BE2C (cell line): Measurements from ENCODE around the gene SNTG2.

Experiments used
- DNase-seq: peaks from one replicate; pipeline ENCODE4 v3.0.0-alpha.2; 2020
- H3K27me3 ChIP-seq: fragments of 250-450 bp; sonication (Bioruptor Pico); 2 replicates; pipeline ENCODE4 v1.5.1; 2020; ENCODE audit warnings: mild to moderate bottlenecking
- H3K36me3 ChIP-seq: fragments of 250-450 bp; sonication (Bioruptor Pico); 2 replicates; pipeline ENCODE4 v1.5.1; 2020; ENCODE audit warnings: mild to moderate bottlenecking
- H3K4me1 ChIP-seq: fragments of 250-450 bp; sonication (Bioruptor Pico); 2 replicates; pipeline ENCODE4 v1.5.1; 2020
- H3K4me3 ChIP-seq: 2 replicates; pipeline ENCODE4 v1.5.1; 2011; ENCODE audit warnings: low read depth, low read length
- H3K9me3 ChIP-seq: fragments of 250-450 bp; sonication (Bioruptor Pico); 2 replicates; pipeline ENCODE4 v1.5.1; 2020
- TF ChIP-seq, protein P1 (sequence below): IDR thresholded peaks from 2 replicates; pipeline ENCODE4 v1.5.1; 2012; ENCODE audit warnings: mild to moderate bottlenecking, low read depth, low read length

The SNTG2 gene

DNA sequence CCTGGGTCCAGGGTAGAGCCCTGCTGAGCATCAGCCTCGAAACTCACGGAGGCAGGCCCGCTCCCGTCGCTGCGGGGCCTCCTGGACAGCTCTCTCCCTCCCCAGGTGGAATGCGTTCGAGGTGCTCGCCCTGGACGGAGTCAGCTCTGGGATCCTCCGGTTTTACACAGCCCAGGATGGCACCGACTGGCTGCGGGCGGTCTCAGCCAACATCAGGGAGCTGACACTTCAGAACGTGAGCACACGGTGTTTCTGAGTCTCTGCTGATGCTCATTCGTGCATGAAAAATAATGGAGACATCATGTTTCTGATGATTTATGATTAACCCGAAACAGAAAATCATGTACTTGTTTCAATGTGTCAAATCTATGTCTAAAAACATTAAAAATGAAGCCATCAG is 287.1 kb downstream of the SNTG2 start:
- no peaks in the 10 kb centered on the region for H3K4me1 ChIP-seq
- DNase-seq, result no peak
- H3K9me3 ChIP-seq, result no peaks in the 10 kb centered on the region
- no peaks in the 10 kb centered on the region for H3K36me3 ChIP-seq
- TF ChIP-seq, protein P1, sequence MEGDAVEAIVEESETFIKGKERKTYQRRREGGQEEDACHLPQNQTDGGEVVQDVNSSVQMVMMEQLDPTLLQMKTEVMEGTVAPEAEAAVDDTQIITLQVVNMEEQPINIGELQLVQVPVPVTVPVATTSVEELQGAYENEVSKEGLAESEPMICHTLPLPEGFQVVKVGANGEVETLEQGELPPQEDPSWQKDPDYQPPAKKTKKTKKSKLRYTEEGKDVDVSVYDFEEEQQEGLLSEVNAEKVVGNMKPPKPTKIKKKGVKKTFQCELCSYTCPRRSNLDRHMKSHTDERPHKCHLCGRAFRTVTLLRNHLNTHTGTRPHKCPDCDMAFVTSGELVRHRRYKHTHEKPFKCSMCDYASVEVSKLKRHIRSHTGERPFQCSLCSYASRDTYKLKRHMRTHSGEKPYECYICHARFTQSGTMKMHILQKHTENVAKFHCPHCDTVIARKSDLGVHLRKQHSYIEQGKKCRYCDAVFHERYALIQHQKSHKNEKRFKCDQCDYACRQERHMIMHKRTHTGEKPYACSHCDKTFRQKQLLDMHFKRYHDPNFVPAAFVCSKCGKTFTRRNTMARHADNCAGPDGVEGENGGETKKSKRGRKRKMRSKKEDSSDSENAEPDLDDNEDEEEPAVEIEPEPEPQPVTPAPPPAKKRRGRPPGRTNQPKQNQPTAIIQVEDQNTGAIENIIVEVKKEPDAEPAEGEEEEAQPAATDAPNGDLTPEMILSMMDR, result no peak
- H3K4me3 ChIP-seq, result no peak overlapping the region
- H3K27me3 ChIP-seq, result no peaks in the 10 kb centered on the region

DNA sequence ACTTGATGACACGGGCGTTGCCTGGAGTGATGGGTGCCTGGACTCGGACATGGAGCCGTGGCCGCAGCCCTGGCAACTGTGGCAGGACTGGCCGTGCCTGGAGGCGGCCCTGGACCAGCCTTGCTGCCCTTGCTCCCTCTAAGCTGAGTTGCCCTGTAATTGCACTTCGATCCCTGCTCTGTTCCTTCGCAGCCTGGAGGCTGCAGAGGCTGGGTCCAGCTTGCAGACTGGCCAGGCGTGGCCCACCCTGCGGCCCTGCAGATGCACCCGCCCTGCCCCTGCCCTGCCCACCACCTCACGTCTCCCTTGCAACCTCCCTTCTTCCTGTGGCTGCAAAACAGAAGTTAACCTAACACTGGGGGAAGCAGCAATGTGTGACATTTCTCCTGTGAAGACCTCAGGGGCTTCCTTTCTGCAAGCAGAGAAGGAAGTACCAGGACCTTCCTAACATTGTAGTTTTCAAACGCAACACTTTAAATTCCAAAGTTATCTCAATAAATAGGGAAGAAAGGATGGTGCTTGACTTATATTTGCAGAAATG is 288.0 kb downstream of the SNTG2 start:
- H3K4me3 ChIP-seq, result no peak overlapping the region
- H3K27me3 ChIP-seq, result no peaks in the 10 kb centered on the region
- TF ChIP-seq, protein P1, result no peak
- no peak for DNase-seq
- peaks cover 4% of the 10 kb centered on the region for H3K4me1 ChIP-seq
- H3K9me3 ChIP-seq, result no peaks in the 10 kb centered on the region
- H3K36me3 ChIP-seq, result no peaks in the 10 kb centered on the region

DNA sequence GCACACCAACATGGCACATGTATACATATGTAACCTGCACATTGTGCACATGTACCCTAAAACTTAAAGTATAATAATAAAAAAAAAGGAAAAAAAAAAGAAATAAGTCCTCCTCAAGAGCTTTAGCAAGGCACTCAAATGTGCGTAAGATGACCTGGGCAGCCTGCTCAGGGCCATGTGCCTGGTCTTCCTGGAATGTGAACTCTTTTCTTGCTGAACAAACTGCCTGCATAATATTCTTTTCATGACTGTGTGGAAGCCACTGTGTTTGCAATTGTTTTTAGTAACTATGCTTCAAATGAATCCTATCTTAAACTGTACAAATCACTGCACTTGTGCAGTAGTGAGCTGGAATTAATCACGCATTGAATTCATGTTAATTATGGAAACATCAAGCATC is 294.5 kb downstream of the SNTG2 start:
- Histone ChIP-seq H3K4me3 (no peak overlapping the region), H3K36me3 (no peaks in the 10 kb centered on the region), H3K9me3 (no peaks in the 10 kb centered on the region), H3K27me3 (no peaks in the 10 kb centered on the region), H3K4me1 (peaks cover 4% of the 10 kb centered on the region)
- no peak for DNase-seq
- TF ChIP-seq, protein P1, result no peak

DNA sequence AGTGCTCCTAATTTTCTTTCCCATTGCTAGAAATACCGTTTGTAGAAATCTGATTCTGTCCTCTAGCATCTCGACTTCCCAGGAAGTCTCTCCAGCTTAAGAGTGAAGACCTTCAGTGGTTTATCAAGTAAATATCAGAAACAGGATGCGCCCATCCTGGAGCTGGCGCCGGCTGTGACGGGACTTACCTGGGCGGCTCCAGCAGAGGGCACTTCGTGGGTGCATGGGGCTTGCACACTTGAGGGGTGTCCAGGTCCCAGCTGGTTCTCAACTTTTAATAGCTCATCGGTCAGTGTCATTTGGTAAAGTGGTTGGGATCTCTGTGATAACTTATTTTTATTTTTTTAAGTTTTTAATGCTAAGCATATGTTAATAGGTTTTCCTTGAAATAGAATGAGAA is 295.6 kb downstream of the SNTG2 start:
- DNase-seq, result no peak
- TF ChIP-seq, protein P1, result no peak
- no peaks in the 10 kb centered on the region for H3K36me3 ChIP-seq
- H3K27me3 ChIP-seq, result no peaks in the 10 kb centered on the region
- no peak overlapping the region for H3K4me3 ChIP-seq
- H3K9me3 ChIP-seq, result no peaks in the 10 kb centered on the region
- peaks cover 4% of the 10 kb centered on the region for H3K4me1 ChIP-seq

DNA sequence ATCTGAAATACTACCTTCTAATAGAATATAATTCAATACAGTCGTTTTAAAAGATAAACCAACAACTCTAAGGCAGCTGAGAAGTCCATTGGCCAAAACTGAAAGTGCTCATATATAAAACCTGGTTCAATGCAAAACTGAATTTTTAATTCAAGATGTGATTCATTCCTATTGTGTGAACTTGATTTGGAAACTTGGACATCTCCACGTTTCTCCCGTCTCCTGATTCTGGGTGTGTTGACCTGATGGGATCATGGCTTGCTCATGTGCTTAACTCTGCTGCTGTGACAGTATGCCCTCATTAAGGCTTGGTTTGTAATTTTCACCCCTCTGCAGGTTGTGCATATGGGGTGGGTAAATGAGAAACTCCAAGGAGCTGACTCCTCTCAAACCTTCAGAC is 296.3 kb downstream of the SNTG2 start:
- H3K9me3 ChIP-seq, result no peaks in the 10 kb centered on the region
- H3K4me3 ChIP-seq, result no peak overlapping the region
- no peaks in the 10 kb centered on the region for H3K27me3 ChIP-seq
- DNase-seq, result no peak
- H3K4me1 ChIP-seq, result peaks cover 4% of the 10 kb centered on the region
- TF ChIP-seq, protein P1, result no peak
- H3K36me3 ChIP-seq, result no peaks in the 10 kb centered on the region

DNA sequence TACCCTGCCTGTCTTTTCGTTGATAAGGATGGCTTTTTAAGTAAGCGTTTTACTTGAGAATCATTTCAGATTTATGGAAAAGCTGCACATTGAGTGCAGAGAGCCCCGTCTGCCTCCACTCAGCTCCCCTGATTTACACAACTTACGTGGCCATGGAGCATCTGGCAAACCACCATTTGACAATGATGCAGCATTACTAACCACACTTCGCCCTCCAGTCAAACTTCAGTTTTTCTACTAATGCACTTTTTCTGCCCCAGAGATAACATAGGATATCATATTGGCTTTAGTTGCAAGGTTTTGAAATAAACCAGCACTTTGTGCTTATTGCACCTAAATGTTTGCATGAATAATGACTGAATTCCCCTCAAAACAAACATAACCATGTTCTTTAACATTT is 297.5 kb downstream of the SNTG2 start:
- H3K36me3 ChIP-seq, result no peaks in the 10 kb centered on the region
- H3K4me1 ChIP-seq, result peaks cover 2% of the 10 kb centered on the region
- H3K4me3 ChIP-seq, result no peak overlapping the region
- TF ChIP-seq, protein P1, result no peak
- H3K9me3 ChIP-seq, result no peaks in the 10 kb centered on the region
- DNase-seq, result no peak
- H3K27me3 ChIP-seq, result no peaks in the 10 kb centered on the region
